Dermis blood vessel endothelial cell (primary cell): ENCODE results near the gene EEF1A2. TPM values are rescaled to one million over a fixed set of nuclear protein-coding genes. Genes with fewer than 3 reads are reported as not detected.
"Not testable (repeated sequence)": the region's sequence is repeated elsewhere in the genome, so short reads cannot be mapped to it uniquely, and the experiment has no call there.

ENCODE experiments used
- DNase-seq: peaks from one replicate; pipeline ENCODE4 v3.0.0; 2010
- total RNA-seq: library from RNA; depleted of rRNA; stranded (reverse); fragments of >200 nt; gene quantifications from 2 replicates; pipeline ENCODE4 v1.2.3, GENCODE V29; 2014

Gene EEF1A2
- total RNA-seq, 1 donor from 2014 or later: 5.3 TPM

- no peak for DNase-seq
Measured at GRCh38 chr20:63484236-63484635, 14.6 kb downstream of the EEF1A2 start.

GRCh38 chr20:63483834-63484233 lies 15.0 kb downstream of the EEF1A2 start:
- DNase-seq: peak; percentile 15

- DNase-seq: no peak
Measured at GRCh38 chr20:63482021-63482587, 16.8 kb downstream of the EEF1A2 start.

- DNase-seq: no peak
Measured at GRCh38 chr20:63481503-63481902, 17.4 kb downstream of the EEF1A2 start.

GRCh38 chr20:63479695-63480419 lies 19.0 kb downstream of the EEF1A2 start:
- DNase-seq: not testable (repeated sequence)

- DNase-seq: no peak
Measured at GRCh38 chr20:63478346-63479302, 20.3 kb downstream of the EEF1A2 start.

- DNase-seq: no peak
Measured at GRCh38 chr20:63477944-63478343, 20.9 kb downstream of the EEF1A2 start.

GRCh38 chr20:63477061-63477616 lies 21.7 kb downstream of the EEF1A2 start:
- no peak for DNase-seq

GRCh38 chr20:63475209-63475608 lies 23.7 kb downstream of the EEF1A2 start:
- DNase-seq: peak; percentile 28

- DNase-seq: no peak
Measured at GRCh38 chr20:63473555-63474449, 25.1 kb downstream of the EEF1A2 start.

- DNase-seq: no peak
Measured at GRCh38 chr20:63472862-63473390, 26.0 kb downstream of the EEF1A2 start.

- no peak for DNase-seq
Measured at GRCh38 chr20:63471981-63472831, 26.7 kb downstream of the EEF1A2 start, which contains the start of gene KCNQ2. Gene KCNQ2, minus strand, starts transcription at chr20:63472655. Its CDS starts 192 bp downstream, at chr20:63472463.

GRCh38 chr20:63471717-63471980 lies 27.2 kb downstream of the EEF1A2 start:
- DNase-seq: no peak

GRCh38 chr20:63471002-63471716 lies 27.7 kb downstream of the EEF1A2 start:
- no peak for DNase-seq

- DNase-seq: no peak
Measured at GRCh38 chr20:63470410-63470809, 28.5 kb downstream of the EEF1A2 start.

- no peak for DNase-seq
Measured at GRCh38 chr20:63469713-63470101, 29.2 kb downstream of the EEF1A2 start.

- no peak for DNase-seq
Measured at GRCh38 chr20:63469019-63469712, 29.7 kb downstream of the EEF1A2 start.

- DNase-seq: no peak
Measured at GRCh38 chr20:63468421-63468820, 30.5 kb downstream of the EEF1A2 start.

- no peak for DNase-seq
Measured at GRCh38 chr20:63467294-63468083, 31.4 kb downstream of the EEF1A2 start.
